ENCODE measurements around the gene BAIAP3. TPM values are rescaled to one million over a fixed set of nuclear protein-coding genes. Genes with fewer than 3 reads are reported as not detected.

The BAIAP3 gene
- total RNA-seq, 1 donor from 2014 or later, result 4.2 TPM

GRCh38 chr16:1342526-1343427 is 9.3 kb downstream of the BAIAP3 start:
- H3K36me3 ChIP-seq, result no peaks in the 10 kb centered on the region

GRCh38 chr16:1343428-1344242 is 10.2 kb downstream of the BAIAP3 start:
- Histone ChIP-seq H3K4me1 (peaks cover 17% of the 10 kb centered on the region), H3K9me3 (no peaks in the 10 kb centered on the region), H3K4me3 (peak overlapping the region in 1 of 2 donors; percentile 19), H3K27ac (no peak overlapping the region), H3K27me3 (no peaks in the 10 kb centered on the region), H3K36me3 (peaks cover 0 to 4% of the 10 kb centered on the region in 2 donors)
- intact Hi-C loops (cut with DNase I), result no loop called here
- no peak for DNase-seq (ENCODE audit: extremely low spot score in 2 of 2)
- TF ChIP-seq POLR2AphosphoS5 (IDR thresholded peaks at IDR 0.05; ENCODE audit: insufficient read depth in 1 of 2, low read depth in 1 of 2) (no peak), POLR2A (IDR thresholded peaks at IDR 0.05) (no peak)
- TF ChIP-seq, protein P1, sequence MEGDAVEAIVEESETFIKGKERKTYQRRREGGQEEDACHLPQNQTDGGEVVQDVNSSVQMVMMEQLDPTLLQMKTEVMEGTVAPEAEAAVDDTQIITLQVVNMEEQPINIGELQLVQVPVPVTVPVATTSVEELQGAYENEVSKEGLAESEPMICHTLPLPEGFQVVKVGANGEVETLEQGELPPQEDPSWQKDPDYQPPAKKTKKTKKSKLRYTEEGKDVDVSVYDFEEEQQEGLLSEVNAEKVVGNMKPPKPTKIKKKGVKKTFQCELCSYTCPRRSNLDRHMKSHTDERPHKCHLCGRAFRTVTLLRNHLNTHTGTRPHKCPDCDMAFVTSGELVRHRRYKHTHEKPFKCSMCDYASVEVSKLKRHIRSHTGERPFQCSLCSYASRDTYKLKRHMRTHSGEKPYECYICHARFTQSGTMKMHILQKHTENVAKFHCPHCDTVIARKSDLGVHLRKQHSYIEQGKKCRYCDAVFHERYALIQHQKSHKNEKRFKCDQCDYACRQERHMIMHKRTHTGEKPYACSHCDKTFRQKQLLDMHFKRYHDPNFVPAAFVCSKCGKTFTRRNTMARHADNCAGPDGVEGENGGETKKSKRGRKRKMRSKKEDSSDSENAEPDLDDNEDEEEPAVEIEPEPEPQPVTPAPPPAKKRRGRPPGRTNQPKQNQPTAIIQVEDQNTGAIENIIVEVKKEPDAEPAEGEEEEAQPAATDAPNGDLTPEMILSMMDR (IDR thresholded peaks at IDR 0.05), result no peak

More at GRCh38 chr16:1342526-1343427, 9.3 kb downstream of the BAIAP3 start:
- DNase-seq (ENCODE audit: extremely low spot score in 2 of 2), result peak; percentile 92 to 98
- TF ChIP-seq, protein P1 (IDR thresholded peaks at IDR 0.05), result no peak
- no peak for TF ChIP-seq POLR2A (IDR thresholded peaks at IDR 0.05)
- TF ChIP-seq POLR2AphosphoS5 (IDR thresholded peaks at IDR 0.05; ENCODE audit: insufficient read depth in 1 of 2, low read depth in 1 of 2), result no peak
- Histone ChIP-seq H3K27ac (no peak overlapping the region), H3K4me3 (peak overlapping the region; percentile 13 to 19), H3K9me3 (no peaks in the 10 kb centered on the region), H3K27me3 (no peaks in the 10 kb centered on the region), H3K4me1 (peaks cover 17% of the 10 kb centered on the region)
- intact Hi-C loops (cut with DNase I), result no loop called here

- Histone ChIP-seq H3K4me3 (no peak overlapping the region), H3K4me1 (peaks cover 17% of the 10 kb centered on the region), H3K9me3 (no peaks in the 10 kb centered on the region), H3K36me3 (peaks cover 0 to 13% of the 10 kb centered on the region in 2 donors), H3K27ac (no peak overlapping the region), H3K27me3 (no peaks in the 10 kb centered on the region)
- DNase-seq (ENCODE audit: extremely low spot score in 2 of 2), result no peak
- TF ChIP-seq POLR2A (IDR thresholded peaks at IDR 0.05) (no peak), POLR2AphosphoS5 (IDR thresholded peaks at IDR 0.05; ENCODE audit: insufficient read depth in 1 of 2, low read depth in 1 of 2) (no peak)
- TF ChIP-seq, protein P1 (IDR thresholded peaks at IDR 0.05), result no peak
- intact Hi-C loops (cut with DNase I), result no loop called here
Observed at GRCh38 chr16:1344499-1344898, 11.1 kb downstream of the BAIAP3 start.

- no peak overlapping the region for H3K4me3 ChIP-seq
- peaks cover 0 to 19% of the 10 kb centered on the region in 2 donors for H3K36me3 ChIP-seq
- H3K27ac ChIP-seq, result no peak overlapping the region
- TF ChIP-seq POLR2A (IDR thresholded peaks at IDR 0.05), result no peak
- TF ChIP-seq POLR2AphosphoS5 (IDR thresholded peaks at IDR 0.05; ENCODE audit: insufficient read depth in 1 of 2, low read depth in 1 of 2), result no peak
- TF ChIP-seq, protein P1 (IDR thresholded peaks at IDR 0.05), result no peak
- H3K9me3 ChIP-seq, result no peaks in the 10 kb centered on the region
- DNase-seq (ENCODE audit: extremely low spot score in 2 of 2), result no peak
- intact Hi-C loops (cut with DNase I), result no loop called here
- no peaks in the 10 kb centered on the region for H3K27me3 ChIP-seq
- H3K4me1 ChIP-seq, result peaks cover 22% of the 10 kb centered on the region
Observed at GRCh38 chr16:1345087-1345486, 11.6 kb downstream of the BAIAP3 start.
